Measurements from ENCODE around the gene ACOT9. TPM values are rescaled to one million over a fixed set of nuclear protein-coding genes. Genes with fewer than 3 reads are reported as not detected.
A peak's percentile ranks its signal among the peaks of the same experiment; 100 is the strongest.
"Not testable (repeated sequence)": the region's sequence is repeated elsewhere in the genome, so short reads cannot be mapped to it uniquely, and the experiment has no call there.

The ACOT9 gene
- total RNA-seq, 1 donor from 2014 or later: 44.5 TPM

DNA sequence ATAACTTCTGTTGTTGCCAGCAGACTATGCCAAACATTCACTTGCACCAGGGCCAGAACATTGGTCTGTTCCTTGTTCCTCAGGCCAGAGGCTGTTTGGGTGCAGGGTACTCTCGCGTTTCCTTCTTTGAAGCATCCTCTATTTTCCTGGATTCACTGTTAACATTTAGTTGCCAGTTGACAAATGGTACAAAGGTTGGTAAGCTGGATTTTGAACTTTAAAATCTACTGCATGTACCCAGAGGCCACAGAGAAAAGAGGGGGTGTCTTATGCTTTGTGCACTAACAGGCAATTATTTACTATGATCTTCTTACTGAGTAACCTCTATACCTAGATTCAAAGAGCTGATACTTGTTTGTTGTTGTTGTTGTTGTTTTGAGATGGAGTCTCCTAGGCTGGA, 27.1 kb upstream of the ACOT9 start:
- intact Hi-C loops (cut with DNase I): no loop called here
- ATAC-seq (ENCODE audit: poor library complexity): no peak
- no peak for DNase-seq

DNA sequence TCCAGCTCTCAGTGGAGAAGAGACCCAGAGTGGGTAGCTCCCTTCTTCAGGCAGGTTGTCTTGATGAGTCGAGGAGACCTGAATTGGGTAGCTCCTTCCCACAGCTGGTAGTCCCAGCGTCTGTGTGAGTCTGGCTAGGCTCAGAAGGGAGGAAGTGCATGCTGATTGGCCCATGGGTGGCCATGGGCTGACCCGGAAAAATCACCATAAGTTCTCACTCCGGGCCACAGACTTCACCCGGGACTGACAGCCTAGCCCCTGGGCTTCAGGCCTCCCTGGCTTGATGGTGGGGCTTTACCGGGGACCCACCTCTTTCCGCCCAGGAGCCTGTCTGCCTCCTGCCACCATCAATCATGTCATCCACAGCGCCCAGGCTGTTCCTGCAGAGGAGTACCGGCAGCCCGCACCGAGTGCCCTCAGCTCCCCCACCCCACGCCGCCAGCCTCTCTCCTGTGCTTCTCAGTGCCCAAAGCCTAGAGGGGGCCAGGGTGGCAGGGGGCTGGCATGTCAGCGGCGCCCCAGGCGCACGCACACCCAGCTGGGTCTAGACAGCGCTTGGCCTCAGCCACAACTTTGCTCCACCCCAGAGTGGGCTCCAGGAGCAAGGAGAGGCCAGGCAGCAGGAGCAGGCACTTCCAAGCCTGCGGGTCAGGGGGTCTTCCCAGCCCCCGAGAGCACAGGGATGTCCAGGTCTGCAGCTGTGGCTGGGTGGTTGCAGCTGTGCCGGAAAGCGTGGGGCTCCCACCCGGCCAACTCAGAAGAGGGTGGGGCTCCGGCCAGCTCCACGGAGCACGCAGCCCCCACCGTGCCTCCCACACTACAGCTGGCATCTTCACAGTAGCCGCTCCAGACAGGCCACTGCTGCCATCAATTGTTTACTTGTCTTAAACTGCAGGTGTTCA, 23.8 kb upstream of the ACOT9 start:
- intact Hi-C loops (cut with DNase I): no loop called here
- ATAC-seq (ENCODE audit: poor library complexity) (no peak), DNase-seq (no peak)

DNA sequence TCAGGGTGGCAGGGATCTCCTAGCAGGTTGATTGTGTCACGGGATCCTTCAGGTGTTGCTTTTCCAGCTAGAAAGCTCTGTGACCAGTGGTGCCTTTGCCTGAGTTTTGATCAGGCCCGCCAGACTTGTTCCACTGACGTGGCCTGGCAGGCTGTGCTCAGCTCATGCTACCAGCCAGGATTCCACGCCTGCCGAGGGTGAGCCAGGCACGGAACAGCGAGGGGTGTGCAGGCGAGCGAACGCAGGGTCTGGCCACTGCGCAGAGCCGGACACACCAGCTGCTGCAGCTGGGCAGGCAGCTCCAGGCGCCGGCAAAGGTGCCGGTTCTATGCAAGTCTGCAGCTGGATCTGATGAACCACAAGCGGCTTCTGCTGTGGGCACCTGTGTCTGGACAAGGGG, 22.8 kb upstream of the ACOT9 start:
- intact Hi-C loops (cut with DNase I): no loop called here
- ATAC-seq (ENCODE audit: poor library complexity) (no peak), DNase-seq (no peak)

DNA sequence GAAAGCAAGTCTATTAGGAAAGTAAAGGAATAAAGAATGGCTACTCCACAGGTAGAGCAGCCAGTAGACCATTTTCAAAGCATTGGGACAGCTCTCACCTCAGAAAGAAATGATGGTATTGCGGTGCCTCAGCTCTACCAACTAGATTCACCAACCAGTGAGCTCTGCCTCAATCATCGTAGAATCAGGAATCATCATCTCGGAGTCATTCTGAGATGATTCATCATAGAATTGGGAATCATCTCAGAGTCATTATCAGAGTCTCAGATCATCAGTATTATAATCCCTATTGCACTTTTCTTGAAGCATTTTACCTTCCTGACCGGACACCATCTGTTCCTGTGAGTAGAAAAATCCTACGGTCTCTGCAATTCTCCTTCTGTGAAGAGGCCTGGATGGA, 22.4 kb upstream of the ACOT9 start:
- ATAC-seq (ENCODE audit: poor library complexity) (no peak), DNase-seq (no peak)
- intact Hi-C loops (cut with DNase I): no loop called here

DNA sequence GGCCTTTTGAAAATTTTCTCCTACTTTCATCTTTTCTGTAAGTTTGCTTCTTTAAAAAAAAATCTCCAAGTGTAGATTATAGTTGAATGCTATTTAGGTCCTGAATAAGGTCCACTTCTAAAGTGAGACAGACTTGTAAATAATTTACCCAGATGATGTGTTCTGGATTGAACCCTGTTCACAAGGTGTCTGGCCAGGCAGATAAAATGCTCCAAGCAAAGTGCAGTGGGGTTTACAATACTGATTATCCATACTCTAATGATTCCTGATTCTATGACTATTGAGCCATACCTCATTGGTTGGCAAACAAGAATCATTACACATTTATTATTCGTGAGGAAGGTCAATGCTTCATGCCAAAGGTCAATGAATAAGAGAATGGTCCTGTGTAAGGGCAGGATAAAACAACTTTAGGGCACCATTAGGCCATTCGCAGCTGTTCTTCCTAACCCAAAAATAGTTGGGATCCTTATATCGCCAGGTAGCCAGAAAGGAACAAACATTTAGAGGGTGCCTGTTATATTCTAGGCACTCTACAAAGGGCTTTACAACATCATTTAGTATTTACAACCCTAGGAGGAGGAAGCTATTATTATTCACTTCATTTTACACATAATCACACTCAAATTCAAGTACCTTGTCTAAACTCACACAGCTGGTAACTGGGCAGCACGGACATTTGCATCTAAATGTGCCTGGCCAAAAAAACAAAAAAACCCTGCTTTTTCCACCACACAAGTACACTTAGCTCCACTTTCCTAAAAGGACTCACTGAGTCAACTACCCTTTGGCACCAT, 21.3 kb upstream of the ACOT9 start:
- intact Hi-C loops (cut with DNase I): no loop called here
- DNase-seq (no peak), ATAC-seq (ENCODE audit: poor library complexity) (no peak)

DNA sequence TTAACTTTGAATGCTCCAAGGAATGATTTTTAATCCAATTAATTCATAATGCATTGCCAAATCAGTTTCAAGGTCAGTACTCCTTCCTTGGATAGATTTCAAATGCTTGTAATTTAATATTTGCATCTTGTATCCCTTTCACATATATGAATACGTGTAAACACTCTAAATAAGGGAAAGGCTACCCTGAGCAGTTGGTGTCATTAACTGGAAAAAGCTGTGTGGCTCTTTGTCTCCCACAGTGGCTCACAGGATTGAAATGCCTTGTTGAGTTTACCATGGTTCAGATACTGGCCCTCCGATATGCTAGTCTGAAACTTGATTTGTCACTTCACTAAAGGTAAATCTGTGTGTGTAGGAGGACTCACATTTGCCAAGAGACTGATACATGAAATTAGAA, 16.7 kb upstream of the ACOT9 start:
- DNase-seq (no peak), ATAC-seq (ENCODE audit: poor library complexity) (no peak)
- intact Hi-C loops (cut with DNase I): loop anchor here (10.0 kb wide), 1 partner anchor 145 kb away; the partner anchor contains the start of genes APOO and CXorf58

DNA sequence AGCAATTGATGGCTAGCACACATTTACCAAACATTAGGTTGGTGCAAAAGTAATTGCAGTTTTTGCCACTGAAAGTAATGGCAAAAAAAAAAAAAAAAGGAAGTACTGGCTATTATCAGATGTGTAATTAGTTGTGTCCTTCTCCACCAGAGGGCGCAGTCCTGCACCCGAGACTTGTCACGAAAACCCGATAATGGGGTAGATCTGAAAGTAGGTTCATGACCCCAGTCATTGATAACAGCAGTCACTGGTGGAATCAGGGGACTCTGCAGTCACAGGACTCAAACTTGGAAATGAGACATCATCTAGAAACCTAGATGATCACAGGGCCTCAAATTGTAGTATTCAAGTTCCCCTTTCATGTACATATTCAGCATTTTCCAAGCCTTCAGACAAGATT, 13.1 kb upstream of the ACOT9 start:
- peak; percentile 50 for DNase-seq

DNA sequence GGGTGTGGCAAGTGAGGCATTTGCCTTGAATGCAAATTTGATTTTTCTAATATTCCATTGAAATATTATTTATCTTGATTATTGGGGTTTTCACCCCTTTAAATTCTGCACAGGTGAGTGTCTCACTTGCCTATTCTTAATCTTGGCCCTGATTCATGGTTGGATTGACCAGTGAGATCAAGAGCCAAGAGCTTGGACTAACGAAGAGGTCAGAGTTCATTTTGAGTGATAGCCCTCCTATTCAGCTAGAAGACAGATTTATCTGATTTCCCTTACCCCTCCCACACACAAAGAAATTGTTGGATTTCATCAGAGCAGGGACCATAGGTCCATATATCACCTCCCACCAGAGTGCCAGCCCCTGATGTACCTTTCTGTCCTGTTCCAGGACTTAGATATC, 11.6 kb upstream of the ACOT9 start:
- DNase-seq (no peak), ATAC-seq (ENCODE audit: poor library complexity) (no peak)
- intact Hi-C loops (cut with DNase I): loop anchor here (10.0 kb wide), 1 partner anchor 150 kb away; the partner anchor contains the start of genes APOO and CXorf58

More for the DNA sequence above, 13.1 kb upstream of the ACOT9 start:
- peak; percentile 61 for ATAC-seq (ENCODE audit: poor library complexity)
- intact Hi-C loops (cut with DNase I): loop anchor here (10.0 kb wide), 1 partner anchor 149 kb away; the partner anchor contains the start of genes APOO and CXorf58

DNA sequence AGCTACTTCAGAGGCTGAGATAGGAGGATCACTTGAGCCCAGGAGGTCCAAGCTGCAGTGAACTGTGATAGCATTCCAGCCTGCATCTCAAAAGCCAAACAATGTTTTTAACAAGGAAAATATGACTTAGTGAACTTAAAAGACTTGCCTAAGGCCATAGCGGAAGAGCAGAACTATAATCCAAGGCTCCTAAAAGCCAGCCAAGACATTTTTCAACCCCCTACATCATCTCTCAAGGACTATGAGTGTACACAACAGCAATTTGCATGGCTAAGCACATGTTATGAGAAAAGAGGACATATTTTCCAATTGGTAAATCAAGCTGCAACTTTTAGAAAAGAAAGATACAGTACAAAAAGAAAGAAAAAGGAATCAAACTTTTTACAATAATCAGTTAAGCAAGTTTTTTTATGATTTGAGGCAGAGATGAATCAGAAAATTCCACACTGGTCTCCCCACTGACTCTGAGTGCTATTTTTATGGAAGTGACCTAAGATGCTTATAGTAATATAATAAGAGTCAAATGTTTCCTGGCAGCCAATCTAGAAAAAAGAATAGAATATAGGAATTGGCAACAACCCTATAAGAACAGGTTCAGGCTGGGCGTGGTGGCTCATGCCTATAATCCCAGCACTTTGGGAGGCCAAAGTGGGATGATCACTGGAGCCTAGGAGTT, 9.8 kb upstream of the ACOT9 start:
- DNase-seq: no peak
- no peak for ATAC-seq (ENCODE audit: poor library complexity)
- intact Hi-C loops (cut with DNase I): loop anchor here (10.0 kb wide), 1 partner anchor 152 kb away; the partner anchor contains the start of genes APOO and CXorf58

DNA sequence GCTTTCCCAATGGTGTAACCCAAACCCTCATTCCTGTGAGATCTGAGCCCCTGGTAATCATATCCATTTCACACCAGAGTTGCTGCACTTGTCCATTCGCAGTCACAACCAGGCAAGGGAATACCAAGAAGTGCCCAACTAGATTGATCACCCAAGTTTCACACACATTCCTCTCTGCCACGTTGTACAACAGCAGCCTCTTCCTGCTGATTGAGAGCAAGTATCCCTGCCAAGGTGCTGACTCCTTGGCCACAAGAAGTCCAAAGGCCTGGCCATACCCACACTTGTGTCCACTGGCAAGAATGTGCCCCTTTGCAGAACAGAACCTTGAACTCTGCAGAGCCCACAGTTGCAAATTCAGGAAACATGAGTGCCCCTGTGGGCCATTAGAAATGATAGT, 6.5 kb upstream of the ACOT9 start:
- intact Hi-C loops (cut with DNase I): no loop called here
- no peak for ATAC-seq (ENCODE audit: poor library complexity)

DNA sequence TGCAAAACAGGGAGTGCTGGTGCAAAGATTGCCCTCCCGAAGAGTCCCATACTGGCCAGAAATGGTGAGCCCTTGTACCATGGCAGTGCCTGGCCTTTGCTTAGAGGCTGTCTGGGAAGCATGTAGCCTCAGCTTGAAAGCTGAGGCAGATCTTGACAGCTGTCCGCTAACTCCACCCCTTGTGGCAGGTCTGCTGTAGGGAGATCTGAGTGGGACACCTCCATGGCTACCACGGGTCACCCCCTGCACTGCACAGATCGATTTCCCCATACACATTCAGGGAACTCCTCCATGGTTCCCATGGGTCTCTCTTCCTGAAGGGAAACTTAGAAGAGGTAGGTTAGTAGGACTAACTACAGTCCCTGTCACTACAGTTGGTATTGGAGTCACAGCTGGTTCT, 6.1 kb upstream of the ACOT9 start:
- intact Hi-C loops (cut with DNase I): no loop called here
- ATAC-seq (ENCODE audit: poor library complexity): no peak

More for the DNA sequence above, 6.5 kb upstream of the ACOT9 start:
- DNase-seq: no peak

DNA sequence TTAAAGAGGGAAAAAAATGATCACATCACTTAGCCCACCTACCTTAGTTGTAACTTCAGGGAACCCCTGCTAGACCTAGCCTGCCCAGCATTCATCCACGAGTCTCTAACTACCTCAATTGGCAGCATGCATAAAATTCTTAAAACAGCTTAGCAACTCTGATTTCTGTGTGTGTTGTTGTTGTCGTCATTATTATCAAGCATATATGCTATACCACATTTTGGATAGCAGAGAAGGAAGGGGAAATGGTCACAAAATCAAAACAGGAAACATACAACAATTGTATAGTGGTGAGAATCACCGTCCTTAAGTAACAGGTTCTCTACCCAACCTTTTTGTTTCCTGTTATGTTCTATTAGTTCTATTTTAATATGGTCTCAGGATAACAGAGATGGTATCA, 2.7 kb upstream of the ACOT9 start:
- intact Hi-C loops (cut with DNase I): no loop called here
- ATAC-seq (ENCODE audit: poor library complexity) (no peak), DNase-seq (no peak)

More for the DNA sequence above, 6.1 kb upstream of the ACOT9 start:
- no peak for DNase-seq

DNA sequence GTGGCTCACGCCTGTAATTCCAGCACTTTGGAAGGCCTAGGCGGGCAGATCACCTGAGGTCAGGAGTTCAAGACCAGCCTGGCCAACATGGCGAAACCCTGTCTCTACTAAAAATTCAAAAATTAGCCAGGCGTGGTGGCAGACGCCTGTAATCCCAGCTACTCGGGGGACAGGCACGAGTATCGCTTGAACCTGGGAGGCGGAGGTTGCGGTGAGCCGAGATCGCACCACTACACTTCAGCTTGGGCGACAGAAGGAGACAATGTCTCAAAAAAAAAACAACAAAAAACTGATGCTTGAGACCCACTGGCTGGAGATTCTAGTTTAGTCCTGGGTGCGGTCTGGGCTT, 521 bp upstream of the ACOT9 start:
- DNase-seq; intact Hi-C loops (cut with DNase I); ATAC-seq (ENCODE audit: poor library complexity): not testable (repeated sequence)

DNA sequence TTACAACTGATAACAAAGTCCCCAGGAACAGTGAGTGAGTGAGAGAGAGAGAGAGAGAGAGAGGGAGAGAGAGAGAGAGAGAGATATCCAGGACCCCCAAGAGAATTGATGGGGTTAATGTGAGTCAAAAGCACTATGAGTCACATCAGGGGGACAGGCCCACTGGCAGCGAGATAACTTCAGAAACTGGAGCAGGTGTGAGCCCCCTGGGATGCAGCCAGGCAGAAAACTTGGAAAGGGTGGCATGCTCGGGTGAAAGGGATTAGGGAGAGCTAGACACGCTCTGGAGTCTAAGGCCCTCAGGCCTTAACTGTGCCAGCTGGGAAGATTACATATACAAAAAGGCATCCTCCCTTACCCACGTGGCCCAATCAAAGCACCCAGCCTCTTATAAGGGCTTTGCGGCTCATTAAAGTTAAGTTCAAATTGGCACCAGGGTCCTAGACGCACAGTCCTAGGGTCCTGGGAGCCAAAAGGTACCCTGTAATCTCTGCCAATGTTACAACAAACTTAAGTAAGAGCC, 841 bp downstream of the ACOT9 start:
- peak; percentile 79 for ATAC-seq (ENCODE audit: poor library complexity)
- DNase-seq: peak; percentile 41
- intact Hi-C loops (cut with DNase I): no loop called here

DNA sequence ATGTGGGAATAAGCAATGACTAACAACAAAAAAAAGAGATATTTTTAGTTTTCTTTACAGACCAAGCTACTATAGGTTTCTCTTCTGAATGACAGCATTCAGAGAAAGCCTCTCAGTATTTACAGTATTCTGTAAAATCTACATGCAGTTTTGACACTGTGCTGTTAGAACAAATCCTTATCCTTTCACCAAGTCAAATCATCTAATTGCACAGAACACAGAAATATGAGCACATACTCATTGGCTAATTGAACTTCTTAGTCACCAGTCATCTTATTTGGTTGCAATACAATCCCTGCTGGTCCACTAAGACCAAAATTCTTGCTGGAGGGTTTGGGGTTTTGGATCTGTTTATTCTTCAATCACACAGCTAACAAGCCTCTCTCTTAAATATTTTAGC, 5.7 kb downstream of the ACOT9 start:
- ATAC-seq (ENCODE audit: poor library complexity) (no peak), DNase-seq (no peak)
- intact Hi-C loops (cut with DNase I): no loop called here

DNA sequence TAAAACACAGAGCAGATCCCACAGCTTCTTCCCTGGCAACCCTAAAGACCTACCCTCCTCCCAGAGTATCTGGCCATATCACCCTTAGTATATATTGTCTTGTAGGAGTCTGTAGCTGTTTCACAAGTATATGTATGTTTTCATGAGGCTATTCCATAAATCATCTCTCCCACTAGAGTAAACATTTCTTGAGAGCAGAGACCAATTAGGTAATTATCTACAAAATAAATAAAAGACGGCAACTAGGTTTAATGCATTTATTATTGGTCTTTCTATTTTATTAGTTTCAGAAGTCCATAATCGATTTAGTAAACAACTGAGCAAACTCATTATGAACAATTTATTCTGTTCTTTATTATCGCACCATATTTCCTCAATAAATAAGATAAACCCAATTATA, 7.0 kb downstream of the ACOT9 start:
- intact Hi-C loops (cut with DNase I): no loop called here
- no peak for DNase-seq
- ATAC-seq (ENCODE audit: poor library complexity): no peak

DNA sequence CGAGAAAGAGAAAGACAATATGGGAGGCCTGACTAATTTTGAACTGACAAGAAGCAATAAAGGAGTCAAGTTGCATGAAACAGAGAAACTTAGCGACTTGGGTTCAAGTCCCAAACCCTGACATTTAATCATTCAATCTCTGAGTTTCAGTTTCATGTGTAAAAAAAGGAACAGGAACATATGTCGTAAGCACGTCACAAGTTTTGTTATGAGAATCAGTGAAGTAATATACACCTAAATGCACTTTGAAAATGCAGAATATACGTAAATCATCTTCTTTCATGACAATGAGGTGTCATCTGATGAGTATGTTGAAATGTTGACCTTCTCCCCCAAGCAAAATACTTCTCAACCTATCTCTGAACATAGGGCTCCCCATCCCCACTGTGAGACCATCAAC, 10.4 kb downstream of the ACOT9 start:
- ATAC-seq (ENCODE audit: poor library complexity) (no peak), DNase-seq (no peak)
- intact Hi-C loops (cut with DNase I): no loop called here

DNA sequence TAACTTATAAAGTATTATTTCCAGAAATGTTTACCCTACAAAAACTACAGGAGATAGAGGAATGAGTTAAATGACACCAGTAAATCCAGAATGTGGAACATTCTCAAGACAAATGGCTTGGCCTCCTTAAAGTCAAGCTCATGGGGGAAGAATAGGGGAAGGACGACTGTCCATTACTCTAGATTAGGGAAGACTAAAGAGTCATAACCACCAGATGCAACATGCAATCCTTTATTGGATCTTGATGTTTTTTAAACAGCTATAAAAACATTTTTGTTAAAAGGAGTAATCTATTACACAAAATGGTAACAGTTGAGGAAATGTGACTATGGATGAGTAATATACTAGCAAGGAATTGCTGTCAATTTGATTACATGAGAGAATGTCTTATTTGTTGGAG, 11.1 kb downstream of the ACOT9 start:
- intact Hi-C loops (cut with DNase I): no loop called here
- ATAC-seq (ENCODE audit: poor library complexity): no peak
- no peak for DNase-seq

DNA sequence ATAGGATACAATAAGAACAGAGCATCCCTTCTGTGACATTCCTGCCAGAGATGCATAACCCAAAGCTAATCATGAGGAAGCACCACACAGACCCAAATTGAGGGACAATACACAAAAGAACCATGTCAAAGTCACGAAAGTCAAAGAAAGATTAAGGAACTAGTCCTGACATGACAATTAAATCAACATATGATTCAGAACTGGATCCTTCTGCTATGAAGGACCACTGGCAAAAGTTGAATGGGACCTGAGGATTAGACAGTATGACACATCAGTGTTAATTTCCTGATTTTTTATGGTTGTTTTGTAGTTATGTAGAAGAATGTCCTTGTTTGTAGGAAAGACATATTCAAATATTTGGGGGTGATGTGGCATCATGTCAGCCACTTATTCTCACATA, 13.9 kb downstream of the ACOT9 start:
- ATAC-seq (ENCODE audit: poor library complexity) (no peak), DNase-seq (no peak)
- intact Hi-C loops (cut with DNase I): no loop called here
